GM12875 (cell line): ENCODE results near the gene ZDHHC11.
"Not testable (repeated sequence)": the region's sequence is repeated elsewhere in the genome, so short reads cannot be mapped to it uniquely, and the experiment has no call there.

Experiments
- H3K4me3 ChIP-seq: one replicate; pipeline ENCODE4 v1.5.1; 2011; ENCODE audit warnings: low read depth, low read length, control low read depth
- CTCF ChIP-seq: IDR thresholded peaks from 2 replicates; pipeline ENCODE4 v1.5.1; 2011; ENCODE audit warnings: low read depth, mild to moderate bottlenecking, control low read depth, inconsistent platforms, low read length, moderate library complexity, borderline replicate concordance; ENCODE audit not compliant: insufficient read depth

Gene ZDHHC11

DNA sequence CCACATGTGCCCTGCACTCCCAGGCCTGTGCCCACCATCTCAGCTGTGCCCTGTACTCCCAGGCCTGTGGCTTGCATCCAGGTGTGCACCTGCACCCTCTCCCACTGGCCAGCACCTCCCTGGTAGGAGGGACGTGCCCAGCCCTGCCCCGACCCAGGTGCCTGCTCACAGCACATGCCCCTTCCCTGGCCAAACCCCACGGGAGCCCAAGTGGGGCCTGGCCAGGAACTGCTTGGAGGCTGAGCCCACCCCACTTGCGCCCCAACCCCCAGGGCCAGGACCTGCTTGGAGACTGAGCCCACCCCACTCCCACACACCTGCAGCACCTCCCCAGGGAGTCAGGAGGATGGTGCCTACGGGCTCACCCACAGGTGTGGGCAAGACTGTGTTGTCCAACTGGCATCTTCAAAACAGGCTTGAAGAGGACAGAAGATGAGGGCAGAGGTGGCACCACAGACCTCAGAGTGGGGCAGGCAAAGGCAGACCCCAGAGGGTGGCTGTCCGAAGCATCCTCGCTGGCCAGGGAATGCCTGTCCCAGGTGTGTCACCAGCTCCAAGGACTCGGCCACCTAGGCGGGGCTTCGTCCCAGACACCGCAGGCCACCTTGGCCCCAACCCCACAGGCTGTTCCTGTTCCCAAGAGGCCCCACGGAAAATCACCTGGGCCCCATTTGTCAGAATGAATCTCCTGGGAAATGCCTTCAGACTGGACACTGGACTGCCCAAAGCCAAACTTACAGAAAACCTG, 77.1 kb downstream of the ZDHHC11 start:
- H3K4me3 ChIP-seq, result no peak overlapping the region
- no peak for TF ChIP-seq CTCF

DNA sequence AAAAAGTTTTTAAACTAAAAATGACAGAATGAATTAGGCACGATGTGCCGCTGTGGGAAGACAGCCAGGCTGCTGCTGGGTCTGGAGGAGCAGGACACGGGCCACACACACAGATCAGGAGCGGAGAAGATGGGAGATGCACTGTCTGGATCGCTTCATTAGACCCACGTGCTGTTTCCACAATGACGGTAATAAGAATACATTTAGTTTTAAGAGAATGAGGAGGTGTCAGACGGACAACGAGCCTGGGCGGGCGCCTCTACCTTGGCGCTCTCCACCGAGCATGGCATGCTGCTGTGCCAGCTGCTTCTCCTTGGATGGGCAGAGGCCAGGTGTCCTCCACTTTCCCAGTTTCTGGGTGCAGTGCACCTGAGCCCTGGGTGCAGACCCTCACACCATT, 77.9 kb downstream of the ZDHHC11 start:
- not testable (repeated sequence) for H3K4me3 ChIP-seq

- not testable (repeated sequence) for H3K4me3 ChIP-seq
These were observed 78.3 kb downstream of the ZDHHC11 start for GRCh38 chr5:772547-772890.

DNA sequence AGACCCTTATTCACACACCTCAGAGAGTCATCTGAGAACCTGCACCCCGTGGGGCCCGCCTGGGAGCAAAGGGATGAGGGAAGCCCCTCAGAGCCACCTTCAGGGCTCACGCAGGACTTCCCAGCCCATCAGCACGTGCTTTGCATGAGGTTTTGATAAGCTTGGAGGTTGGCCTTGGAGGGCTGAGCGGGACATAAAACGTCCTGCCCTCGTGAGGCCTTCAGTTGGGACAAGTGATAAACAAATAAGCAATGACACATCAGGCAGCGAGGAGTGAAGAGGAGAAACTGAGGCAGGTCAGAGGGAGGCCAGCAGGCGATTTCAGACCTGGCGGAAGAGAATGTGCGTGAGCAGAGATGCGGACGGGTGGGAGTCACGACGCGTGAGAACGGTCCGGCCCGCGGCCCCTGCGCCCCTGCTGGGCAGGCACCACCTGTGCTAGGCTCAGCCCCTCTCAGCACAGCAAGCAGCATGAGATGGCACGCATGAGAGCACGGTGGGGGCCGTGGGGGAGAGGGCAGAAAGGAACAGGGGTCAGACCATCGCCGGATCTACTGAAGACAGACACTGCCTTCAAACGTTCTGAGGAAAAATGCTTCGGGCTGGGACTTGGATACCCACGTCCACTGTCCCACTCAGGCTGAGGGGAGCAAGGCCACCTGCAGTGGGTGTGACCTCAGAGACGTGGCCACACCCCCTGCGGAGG, 78.8 kb downstream of the ZDHHC11 start:
- not testable (repeated sequence) for H3K4me3 ChIP-seq

DNA sequence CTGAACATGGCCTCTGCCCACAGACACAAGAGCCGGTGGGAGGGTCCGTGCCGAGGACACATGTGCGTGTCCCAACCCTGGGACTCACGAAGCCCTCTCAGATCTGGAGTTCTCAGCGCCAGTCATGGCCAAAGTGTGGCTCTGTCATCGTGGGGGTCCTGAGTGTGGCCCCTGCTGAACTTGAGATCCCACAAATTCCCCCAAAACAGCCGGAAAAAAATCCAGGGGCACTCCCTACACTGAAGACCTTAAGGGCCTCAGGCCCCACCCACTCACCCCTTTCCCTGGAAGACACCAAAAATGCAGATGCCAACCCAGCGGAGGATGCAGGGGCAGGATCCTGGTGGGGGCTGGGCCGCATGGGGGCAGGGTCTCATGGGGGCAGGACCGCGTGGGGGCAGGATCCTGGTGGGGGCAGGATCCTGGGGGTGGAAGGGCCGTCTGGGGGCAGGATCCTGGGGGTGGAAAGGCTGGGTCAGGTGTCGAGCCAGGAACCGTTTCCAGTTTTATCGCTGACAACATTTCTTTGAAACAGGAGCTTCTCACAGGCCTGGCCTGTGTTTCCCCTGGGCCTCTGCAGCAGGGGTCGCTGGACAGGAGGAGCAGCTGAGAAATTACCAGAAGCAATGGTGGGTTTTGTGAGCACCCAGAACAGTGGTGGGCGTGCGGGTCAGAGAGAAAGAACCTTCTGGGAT, 79.6 kb downstream of the ZDHHC11 start:
- not testable (repeated sequence) for H3K4me3 ChIP-seq

DNA sequence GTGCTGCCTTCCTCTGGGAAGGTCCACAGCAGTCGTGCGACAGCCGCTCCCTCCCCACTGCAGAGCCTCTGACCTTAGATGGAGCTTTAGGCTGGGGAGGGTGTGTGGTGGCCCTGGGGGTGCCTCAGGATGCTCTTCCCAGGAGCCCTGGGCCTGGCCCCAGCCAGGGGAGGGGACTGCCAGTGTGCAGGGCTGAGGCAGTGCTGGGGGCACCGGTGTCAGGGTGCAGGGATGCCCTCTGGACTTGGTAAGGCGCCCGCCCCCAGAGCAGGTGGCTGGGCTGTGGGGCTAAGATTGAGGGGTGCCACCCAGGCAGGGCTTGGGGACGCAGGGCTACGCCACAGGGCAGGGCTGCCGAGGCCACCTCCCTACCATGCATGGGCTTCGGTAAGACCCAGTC, 80.2 kb downstream of the ZDHHC11 start:
- H3K4me3 ChIP-seq, result not testable (repeated sequence)

DNA sequence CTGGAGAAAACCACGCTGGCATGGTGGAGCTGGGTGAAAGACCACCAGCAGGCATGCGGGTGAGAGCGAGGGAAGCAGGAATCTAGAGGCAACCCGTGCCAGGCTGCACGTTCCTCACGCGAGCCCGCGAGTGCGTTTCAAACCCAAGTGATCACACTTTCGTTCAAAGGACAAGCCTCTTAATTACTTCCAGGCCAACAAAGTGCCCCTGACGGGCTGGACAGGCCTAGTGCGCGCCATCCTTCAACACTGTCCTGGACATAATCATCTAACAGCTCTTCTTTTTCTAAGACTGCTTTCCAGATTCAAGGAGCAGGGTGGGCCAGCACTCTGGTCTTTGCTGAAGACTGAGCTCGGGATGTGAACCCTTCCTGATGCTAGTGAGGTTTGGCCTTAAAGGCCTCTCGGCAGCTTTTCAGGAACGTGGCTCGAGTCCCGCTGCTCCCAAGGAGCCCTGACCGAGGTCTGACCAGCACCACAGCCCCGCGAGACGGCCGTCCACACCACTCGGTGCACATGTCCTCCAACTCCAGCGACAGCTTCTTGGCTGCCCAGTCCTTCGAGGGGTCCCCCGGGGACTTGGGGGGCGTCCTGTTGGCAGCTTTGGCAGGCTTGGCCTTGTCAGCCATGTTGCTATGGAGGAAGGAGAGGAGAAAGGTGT, 81.2 kb downstream of the ZDHHC11 start:
- H3K4me3 ChIP-seq, result not testable (repeated sequence)

GRCh38 chr5:766666-767431, 83.9 kb downstream of the ZDHHC11 start:
- TF ChIP-seq CTCF, result no peak
- no peak overlapping the region for H3K4me3 ChIP-seq

GRCh38 chr5:765948-766631, 84.7 kb downstream of the ZDHHC11 start:
- no peak for TF ChIP-seq CTCF

More at GRCh38 chr5:765948-766631, 84.7 kb downstream of the ZDHHC11 start:
- no peak overlapping the region for H3K4me3 ChIP-seq
